HL-60 (cell line): ENCODE measurements around the gene MLF1.

Experiments used
- GABPA ChIP-seq: IDR thresholded peaks from 2 replicates; pipeline ENCODE4 v1.6.1; 2012; ENCODE audit warnings: low read depth
- POLR2AphosphoS5 ChIP-seq: IDR thresholded peaks from 2 replicates; pipeline ENCODE4 v1.6.1; 2012; ENCODE audit warnings: low read depth
- REST ChIP-seq: IDR thresholded peaks from 2 replicates; pipeline ENCODE4 v1.6.1; 2012; ENCODE audit warnings: low read depth; ENCODE audit not compliant: insufficient replicate concordance
- TF ChIP-seq, protein P1 (sequence below): IDR thresholded peaks from one replicate; pipeline ENCODE4 v1.5.1; 2011; ENCODE audit warnings: low read length, control low read depth, inconsistent platforms; ENCODE audit not compliant: insufficient read depth

DNA sequence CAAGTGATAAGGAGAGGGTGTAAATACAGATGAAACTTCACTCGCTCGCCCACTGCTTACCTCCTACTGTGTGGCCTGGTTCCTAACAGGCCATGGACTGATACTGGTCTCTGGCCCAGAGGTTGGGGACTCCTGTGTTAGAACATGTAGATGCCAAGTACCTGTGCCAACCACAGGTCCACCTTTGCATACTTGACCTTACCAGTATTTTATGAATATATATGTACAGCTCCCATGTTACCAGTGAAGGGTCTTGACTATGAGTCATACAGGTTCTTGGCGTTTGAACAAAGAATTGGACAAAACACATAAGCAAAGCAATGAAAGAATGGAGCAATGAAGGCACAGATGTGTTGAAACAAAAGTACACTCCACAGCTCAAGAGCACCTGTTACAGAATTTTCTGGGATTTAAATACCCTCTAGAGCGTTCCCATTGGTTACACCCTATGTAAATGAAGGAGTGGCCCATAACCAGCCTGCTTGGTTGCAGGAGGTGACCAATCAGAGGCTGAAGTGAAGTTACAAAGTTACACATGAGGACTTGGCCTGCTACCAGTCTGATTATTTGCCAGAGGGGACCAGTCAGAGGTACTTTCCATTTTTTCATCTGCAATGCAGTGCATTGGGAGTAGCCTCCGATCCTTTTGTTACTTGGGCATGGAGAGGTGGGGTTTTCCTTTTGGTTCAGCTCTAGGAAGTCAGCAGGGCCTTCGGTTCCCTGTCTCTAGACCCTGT lies 71.6 kb downstream of the MLF1 start:
- TF ChIP-seq, protein P1, sequence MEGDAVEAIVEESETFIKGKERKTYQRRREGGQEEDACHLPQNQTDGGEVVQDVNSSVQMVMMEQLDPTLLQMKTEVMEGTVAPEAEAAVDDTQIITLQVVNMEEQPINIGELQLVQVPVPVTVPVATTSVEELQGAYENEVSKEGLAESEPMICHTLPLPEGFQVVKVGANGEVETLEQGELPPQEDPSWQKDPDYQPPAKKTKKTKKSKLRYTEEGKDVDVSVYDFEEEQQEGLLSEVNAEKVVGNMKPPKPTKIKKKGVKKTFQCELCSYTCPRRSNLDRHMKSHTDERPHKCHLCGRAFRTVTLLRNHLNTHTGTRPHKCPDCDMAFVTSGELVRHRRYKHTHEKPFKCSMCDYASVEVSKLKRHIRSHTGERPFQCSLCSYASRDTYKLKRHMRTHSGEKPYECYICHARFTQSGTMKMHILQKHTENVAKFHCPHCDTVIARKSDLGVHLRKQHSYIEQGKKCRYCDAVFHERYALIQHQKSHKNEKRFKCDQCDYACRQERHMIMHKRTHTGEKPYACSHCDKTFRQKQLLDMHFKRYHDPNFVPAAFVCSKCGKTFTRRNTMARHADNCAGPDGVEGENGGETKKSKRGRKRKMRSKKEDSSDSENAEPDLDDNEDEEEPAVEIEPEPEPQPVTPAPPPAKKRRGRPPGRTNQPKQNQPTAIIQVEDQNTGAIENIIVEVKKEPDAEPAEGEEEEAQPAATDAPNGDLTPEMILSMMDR, result no peak
- TF ChIP-seq POLR2AphosphoS5, result no peak
- no peak for TF ChIP-seq REST
- TF ChIP-seq GABPA, result no peak
